H1 (cell line): ENCODE measurements around the gene SLC37A2.

Source experiments
- CBX8 ChIP-seq: fragments of 300-800, 300-1000 bp; sonication (generic); IDR thresholded peaks from 2 replicates; pipeline ENCODE4 v1.7.1; 2016; ENCODE audit warnings: low read depth, low read length, borderline replicate concordance
- EGR1 ChIP-seq: IDR thresholded peaks from 2 replicates; pipeline ENCODE4 v1.6.1; 2011; ENCODE audit warnings: low read depth, low read length, borderline replicate concordance
- KDM1A ChIP-seq: fragments of 200-600, 300-600 bp; sonication (generic); IDR thresholded peaks from 2 replicates; pipeline ENCODE4 v1.7.1; 2016; ENCODE audit warnings: mild to moderate bottlenecking, low read length, borderline replicate concordance
- KDM5A ChIP-seq: fragments of 200-600 bp; IDR thresholded peaks from 2 replicates; pipeline ENCODE4 v1.7.1; 2012; ENCODE audit warnings: mild to moderate bottlenecking, low read length, inconsistent platforms, mixed read lengths
- MAFK ChIP-seq: IDR thresholded peaks from 2 replicates; pipeline ENCODE4 v1.6.1; 2012; ENCODE audit warnings: low read depth, mild to moderate bottlenecking, improper control_type of control experiment, low read length
- POLR2A ChIP-seq, 2 experiments: IDR thresholded peaks; 1 replicate in 1 of 2; 2 replicates in 1 of 2; pipeline ENCODE4 v1.6.1; 2011; ENCODE audit warnings: low read depth in 2 of 2, low read length in 2 of 2, mild to moderate bottlenecking in 2 of 2; ENCODE audit errors: control extremely low read depth in 1 of 2
- RAD21 ChIP-seq, 2 experiments: IDR thresholded peaks in 1 of 2; conservative IDR thresholded peaks in 1 of 2; 2 replicates each; pipeline ENCODE4 v1.6.1; 2011; ENCODE audit warnings: low read depth in 2 of 2, low read length in 2 of 2, improper control_type of control experiment in 1 of 2, inconsistent platforms in 1 of 2, mild to moderate bottlenecking in 1 of 2, moderate library complexity in 1 of 2
- TAF1 ChIP-seq: IDR thresholded peaks from 2 replicates; pipeline ENCODE4 v1.6.1; 2011; ENCODE audit warnings: mild to moderate bottlenecking, low read depth, low read length
- TF ChIP-seq, protein P1 (sequence below), 3 experiments: IDR thresholded peaks; 1 replicate in 2 of 3; 2 replicates in 1 of 3; pipeline versions ENCODE4 v1.5.1 to v1.6.1; 2011; ENCODE audit warnings: low read length in 3 of 3, mild to moderate bottlenecking in 3 of 3, inconsistent platforms in 2 of 3, low read depth in 1 of 3, moderate library complexity in 1 of 3; ENCODE audit not compliant: insufficient read depth in 1 of 3; ENCODE audit errors: control extremely low read depth in 1 of 3

DNA sequence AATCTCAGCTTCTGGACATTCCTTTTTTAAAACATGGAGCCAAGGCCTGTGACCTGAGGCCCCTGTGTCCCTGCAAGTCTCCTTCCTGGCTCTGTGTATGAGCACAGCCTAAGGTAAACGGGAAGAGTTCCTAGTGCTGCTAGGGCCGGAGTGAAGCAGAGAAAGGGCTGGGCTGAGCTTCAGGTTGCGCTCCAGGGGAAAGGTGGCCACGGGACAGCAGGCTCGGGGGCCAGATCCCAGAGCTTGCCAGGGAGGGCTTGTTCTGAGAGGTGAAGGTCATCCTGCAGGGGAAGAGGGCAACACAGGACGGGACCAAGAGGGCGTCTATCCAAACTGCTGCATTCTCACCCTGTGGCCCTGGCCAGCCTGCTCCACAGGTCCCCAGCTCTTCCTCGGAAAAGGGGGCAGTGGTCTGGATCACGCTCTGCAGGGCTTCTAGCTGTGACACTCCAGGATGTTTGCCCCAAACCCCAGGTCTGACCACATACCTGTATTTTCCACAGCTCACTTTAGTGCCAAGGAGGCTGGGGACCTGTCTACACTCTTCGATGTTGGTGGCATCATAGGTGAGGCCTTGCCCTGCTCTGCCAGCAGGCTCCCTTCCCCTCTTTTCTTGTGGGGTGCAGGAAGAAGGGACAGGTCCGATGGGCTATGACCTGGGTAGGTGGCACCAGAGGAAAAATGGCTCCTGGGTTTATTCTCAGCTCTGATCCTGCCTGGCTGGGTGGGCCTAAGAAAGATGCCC lies 20.4 kb downstream of the SLC37A2 start:
- no peak for TF ChIP-seq POLR2A (IDR thresholded peaks at IDR 0.05; ENCODE audit: control extremely low read depth in 1 of 2, low read depth in 2 of 2, low read length in 2 of 2)
- no peak for TF ChIP-seq KDM1A
- TF ChIP-seq EGR1, result no peak
- no peak for TF ChIP-seq KDM5A
- TF ChIP-seq, protein P1, sequence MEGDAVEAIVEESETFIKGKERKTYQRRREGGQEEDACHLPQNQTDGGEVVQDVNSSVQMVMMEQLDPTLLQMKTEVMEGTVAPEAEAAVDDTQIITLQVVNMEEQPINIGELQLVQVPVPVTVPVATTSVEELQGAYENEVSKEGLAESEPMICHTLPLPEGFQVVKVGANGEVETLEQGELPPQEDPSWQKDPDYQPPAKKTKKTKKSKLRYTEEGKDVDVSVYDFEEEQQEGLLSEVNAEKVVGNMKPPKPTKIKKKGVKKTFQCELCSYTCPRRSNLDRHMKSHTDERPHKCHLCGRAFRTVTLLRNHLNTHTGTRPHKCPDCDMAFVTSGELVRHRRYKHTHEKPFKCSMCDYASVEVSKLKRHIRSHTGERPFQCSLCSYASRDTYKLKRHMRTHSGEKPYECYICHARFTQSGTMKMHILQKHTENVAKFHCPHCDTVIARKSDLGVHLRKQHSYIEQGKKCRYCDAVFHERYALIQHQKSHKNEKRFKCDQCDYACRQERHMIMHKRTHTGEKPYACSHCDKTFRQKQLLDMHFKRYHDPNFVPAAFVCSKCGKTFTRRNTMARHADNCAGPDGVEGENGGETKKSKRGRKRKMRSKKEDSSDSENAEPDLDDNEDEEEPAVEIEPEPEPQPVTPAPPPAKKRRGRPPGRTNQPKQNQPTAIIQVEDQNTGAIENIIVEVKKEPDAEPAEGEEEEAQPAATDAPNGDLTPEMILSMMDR (IDR thresholded peaks at IDR 0.05; ENCODE audit: control extremely low read depth in 1 of 3, insufficient read depth in 1 of 3, low read depth in 1 of 3, low read length in 3 of 3), result no peak
- TF ChIP-seq MAFK, result no peak
- no peak for TF ChIP-seq CBX8
- TF ChIP-seq TAF1, result no peak
- TF ChIP-seq RAD21 (IDR thresholded peaks at IDR 0.05 in 1 of 2, conservative IDR thresholded peaks at IDR 0.05 in 1 of 2; ENCODE audit: low read depth in 2 of 2, low read length in 2 of 2), result no peak
